Measurements from ENCODE around the gene MRPL17.

DNA sequence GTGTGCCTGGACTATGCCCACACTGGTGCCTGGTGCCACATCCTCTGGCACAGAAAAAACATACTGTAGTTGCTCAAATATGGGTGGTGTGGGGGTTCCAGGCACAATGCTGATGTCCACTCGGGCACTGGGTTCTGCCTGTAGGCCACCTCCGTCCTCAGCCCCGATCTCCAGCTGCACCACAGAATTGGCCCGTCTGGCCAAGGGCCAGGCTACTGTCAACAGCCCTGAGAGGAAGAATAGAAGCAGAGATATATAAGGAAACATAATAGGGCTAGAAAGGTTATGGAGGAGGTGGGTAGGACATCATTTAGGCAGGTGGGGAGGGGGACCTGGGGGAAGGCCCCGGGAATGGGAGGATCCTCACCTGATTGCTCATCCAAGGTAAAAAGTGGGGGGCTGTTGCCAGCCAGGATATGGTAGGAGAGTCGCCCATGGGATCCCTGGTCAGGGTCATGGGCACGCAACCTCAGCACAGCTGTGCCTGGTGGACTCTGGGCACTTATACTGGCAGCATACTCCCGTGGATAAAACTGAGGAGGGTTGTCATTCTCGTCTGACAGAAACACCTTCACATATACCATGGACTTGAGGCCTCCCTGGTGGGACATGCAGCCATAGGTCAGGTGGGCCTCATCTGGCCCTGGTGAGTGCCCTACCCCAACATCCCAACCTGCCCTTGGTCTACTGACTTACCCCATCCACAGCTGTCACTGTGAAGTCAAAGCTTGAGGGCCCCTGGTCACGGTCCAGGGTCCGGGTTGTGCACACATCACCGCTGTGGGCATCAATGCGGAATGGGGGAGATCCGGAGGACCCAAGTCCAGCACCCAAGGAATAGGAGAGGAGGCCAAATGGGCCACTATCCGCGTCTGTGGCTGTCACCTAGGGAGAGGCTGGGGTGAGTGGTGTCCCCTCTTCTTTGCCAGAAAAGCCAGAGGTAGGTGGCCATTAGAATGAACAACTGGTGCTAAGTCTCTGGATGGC lies 49.4 kb downstream of the MRPL17 start:
- no peak for TF ChIP-seq CTCF (conservative IDR thresholded peaks at IDR 0.05)
- TF ChIP-seq ZFX (IDR thresholded peaks at IDR 0.05) = no peak

Measured in C4-2B (cell line).